GM12873 (cell line): Measurements from ENCODE around the gene ARL2BP.

ENCODE experiments used
- CTCF ChIP-seq: IDR thresholded peaks from 2 replicates; pipeline ENCODE4 v1.5.1; 2012; ENCODE audit warnings: low read depth, mild to moderate bottlenecking, moderate library complexity, low read length, control low read depth; ENCODE audit not compliant: insufficient read depth; ENCODE audit errors: missing control alignments

ARL2BP gene

GRCh38 chr16:57261806-57262205 lies 16.7 kb downstream of the ARL2BP start:
- TF ChIP-seq CTCF = no peak

DNA sequence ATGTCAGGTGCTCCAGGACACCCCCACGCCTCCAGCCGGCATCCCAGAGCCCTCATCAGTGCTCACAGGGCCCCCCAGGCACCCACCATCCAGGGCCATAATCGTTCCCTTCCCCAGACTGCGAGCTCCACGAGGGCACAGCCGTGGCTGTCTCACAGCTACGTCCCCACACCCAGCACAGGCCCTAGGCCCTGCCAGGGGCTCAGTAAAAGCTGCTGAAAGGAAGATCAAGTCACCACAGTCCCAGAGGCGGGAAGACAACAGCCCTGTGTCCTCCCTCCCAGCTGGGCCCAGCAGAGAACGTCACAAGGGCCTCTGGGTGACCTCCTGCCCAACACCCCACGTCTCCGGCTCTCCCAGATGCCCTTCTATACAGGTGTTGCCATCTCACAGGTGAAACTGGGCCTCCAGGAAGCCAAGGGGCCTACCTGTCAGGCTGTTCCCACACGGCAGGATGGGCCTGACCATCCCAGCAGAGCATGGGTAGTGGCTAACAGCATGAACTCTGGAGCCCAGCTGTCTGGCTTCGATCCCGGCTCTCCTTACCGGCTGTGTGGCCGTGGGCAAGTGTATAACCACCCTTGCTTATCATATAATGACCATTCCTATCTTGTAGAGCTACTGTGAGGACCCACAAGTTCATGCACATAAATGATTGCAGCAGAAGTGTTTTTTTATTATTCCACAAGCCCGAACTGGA lies 17.9 kb downstream of the ARL2BP start:
- TF ChIP-seq CTCF = no peak

- TF ChIP-seq CTCF = no peak
Observed at GRCh38 chr16:57263541-57264351, 18.7 kb downstream of the ARL2BP start.

DNA sequence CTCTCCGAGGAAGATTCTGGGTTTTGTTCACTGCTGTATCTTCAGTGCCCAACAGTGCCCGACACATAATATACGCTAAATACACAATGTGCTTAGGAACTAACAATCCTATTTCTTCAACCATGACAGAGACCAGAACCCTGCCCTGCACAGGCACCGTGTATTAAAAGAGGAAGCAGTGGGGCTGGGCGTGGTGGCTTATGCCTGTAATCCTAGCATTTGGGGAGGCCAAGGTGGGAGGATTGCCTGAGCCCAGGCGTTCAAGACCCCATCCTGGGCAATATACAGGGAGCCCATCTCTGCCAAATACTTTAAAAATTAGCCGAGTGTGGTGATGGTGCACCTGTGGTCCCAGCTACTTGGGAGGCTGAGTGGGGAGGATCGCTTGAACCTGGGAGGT lies 19.3 kb downstream of the ARL2BP start:
- TF ChIP-seq CTCF = no peak

- TF ChIP-seq CTCF = no peak
Observed at GRCh38 chr16:57264950-57265371, 19.9 kb downstream of the ARL2BP start.

- no peak for TF ChIP-seq CTCF
Observed at GRCh38 chr16:57265850-57266530, 20.9 kb downstream of the ARL2BP start.

DNA sequence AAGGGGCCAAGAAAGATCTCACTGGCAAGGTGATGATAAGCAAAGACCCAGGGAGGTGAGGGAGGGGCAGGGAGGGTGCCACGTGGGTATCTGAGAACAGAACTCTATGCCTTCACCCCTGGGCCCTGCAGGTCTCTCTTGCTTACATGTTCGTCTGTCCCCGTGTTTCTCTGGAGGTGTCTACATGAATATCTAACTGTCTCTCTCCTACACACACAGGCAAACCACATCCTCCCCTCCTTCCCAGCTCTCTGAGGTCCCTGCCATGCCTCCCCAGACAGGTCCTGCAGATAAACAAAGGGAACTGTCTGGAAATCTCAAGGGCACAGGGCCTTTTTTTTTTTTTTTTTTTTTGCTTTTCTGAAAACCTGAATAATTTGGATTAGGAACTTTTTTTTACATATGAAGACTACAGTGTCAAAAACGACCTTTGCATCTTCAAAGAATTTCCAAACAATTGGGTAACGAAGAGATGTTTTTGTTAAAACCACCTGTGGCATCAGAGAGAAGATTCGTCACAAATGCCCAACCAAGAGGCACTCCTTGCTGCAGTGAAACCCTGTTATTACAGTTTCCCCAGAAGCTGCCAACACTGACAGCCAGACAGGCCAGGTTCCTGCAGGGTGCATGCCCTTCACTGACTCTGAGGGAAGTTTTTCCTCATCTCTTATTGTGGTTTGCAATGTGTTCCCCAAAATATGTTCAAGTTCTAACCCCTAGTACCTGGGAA lies 21.6 kb downstream of the ARL2BP start:
- no peak for TF ChIP-seq CTCF
